SK-N-MC (cell line): ENCODE data around the gene DUSP2.

Experiments used
- EZH2 ChIP-seq: fragments of 200-600 bp; sonication (generic); IDR thresholded peaks from one replicate; pipeline ENCODE4 v1.6.1; 2017; ENCODE audit warnings: antibody characterized with exemption
- FOXP2 ChIP-seq: optimal IDR thresholded peaks from 2 replicates; pipeline ENCODE3; 2011; ENCODE audit warnings: mild to moderate bottlenecking, moderate library complexity; ENCODE audit not compliant: insufficient read depth; ENCODE audit errors: extremely low read length, control extremely low read depth
- POLR2AphosphoS5 ChIP-seq: IDR thresholded peaks from 2 replicates; pipeline ENCODE4 v1.6.1; 2012; ENCODE audit warnings: mild to moderate bottlenecking, low read depth, low read length, borderline replicate concordance

- TF ChIP-seq POLR2AphosphoS5: no peak
- TF ChIP-seq EZH2: no peak
- TF ChIP-seq FOXP2: no peak
These were observed 46.2 kb downstream of the DUSP2 start for GRCh38 chr2:96098900-96099590.
